GM21825 (cell line): Measurements from ENCODE around the gene SDK2.
"Not testable (repeated sequence)": the region's sequence is repeated elsewhere in the genome, so short reads cannot be mapped to it uniquely, and the experiment has no call there.

Experiments used
- ATAC-seq: cut with Tn5 transposase; IDR thresholded peaks from one replicate; pipeline ENCODE4 v1.9.1; 2021; ENCODE audit warnings: mild to moderate bottlenecking, moderate library complexity; ENCODE audit not compliant: unreplicated experiment

Gene SDK2

GRCh38 chr17:73312887-73313286, 331.4 kb downstream of the SDK2 start:
- ATAC-seq = not testable (repeated sequence)

DNA sequence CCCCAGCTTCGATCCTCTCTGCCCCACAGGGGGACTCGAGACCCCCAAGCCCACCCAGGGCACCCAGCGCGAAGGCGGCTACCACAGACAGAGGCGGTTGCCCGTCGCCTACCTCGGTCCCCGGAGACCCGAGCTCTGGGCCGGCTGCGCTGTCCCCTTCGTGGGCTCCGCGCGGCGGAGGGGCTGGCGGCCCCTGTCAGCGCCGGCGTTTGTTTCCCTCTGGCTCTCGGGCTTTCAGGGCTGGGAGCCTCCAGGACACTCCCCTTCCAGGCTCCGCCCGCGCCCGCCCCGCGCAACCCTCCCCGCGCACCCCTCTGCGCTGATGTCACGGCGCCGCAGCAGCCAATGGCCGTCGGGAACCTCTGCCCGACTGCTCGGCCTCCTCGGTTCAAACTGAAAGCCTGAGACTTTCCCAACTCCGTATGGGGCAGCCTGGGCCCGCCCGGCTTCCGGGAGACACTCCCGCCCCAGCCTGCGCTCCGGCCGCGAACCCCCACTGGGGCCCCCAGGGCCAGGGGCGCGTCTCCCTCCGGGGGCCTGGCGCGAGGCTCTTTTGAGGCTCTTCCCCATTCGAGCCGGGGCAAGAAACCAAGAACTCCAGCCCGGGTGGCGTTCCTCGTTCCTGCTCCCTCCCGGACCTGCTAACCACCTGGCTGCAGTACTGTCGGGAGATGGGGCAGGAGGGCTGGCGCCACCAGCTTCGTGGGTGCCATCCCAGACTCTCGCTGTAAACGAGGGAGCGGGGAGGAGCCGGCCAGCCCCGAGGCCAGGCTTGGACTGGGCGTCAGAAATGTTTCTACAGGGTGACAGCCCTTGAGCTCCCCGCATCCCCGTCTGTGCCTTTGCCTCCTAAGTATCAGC, 332.2 kb downstream of the SDK2 start, which contains the start of gene CDC42EP4:
Gene CDC42EP4 (minus strand): TSS at position 221 of the 861 bp plus-strand sequence. CDS start 25,501 bp downstream, outside the sequence.
- peak; percentile 80 for ATAC-seq

- ATAC-seq = peak; percentile 6
Observed at GRCh38 chr17:73311428-73311780, 332.8 kb downstream of the SDK2 start.

DNA sequence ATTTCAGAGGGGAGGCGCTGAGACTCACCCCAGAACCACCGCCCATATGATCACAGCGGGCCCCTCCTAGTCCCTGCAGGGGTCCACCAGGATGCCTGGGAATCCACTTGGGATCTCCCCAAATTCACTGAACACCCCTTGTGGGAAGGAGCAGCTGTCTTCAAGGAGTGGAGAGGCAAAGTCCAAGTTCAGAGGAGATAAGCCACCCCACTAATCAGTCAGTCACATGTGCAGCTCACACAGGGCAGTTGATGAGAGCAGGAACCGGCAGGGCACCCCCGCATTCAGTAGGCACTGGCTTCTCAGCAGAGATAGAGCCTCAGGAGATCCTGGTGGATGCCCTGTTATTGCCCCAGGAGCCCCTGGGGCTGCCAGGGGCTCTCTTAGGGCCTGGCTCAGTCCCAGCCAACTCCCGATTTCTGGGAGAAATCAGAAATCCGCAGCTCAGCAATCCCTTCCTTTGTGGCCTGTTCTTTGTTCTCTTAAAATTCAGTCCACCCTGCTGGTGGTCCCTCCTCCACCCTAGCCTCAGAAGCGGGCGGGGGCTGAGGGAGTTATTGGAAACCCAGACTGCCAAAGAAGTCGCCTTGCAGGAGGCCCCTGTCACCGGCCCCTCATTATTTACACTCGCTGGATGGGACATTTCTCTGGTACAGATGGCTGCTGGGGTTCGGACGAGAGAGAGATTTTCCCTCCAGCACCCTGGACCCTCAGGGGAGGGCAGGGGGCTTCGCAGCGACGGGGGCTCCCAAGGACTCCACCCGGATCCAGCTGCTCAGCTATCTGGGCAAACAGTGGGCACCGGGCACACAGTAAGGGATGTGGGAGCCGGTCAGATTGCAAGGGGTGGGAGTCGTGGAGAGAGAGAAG, 334.3 kb downstream of the SDK2 start:
- ATAC-seq = no peak

- ATAC-seq = not testable (repeated sequence)
Observed at GRCh38 chr17:73308959-73309358, 335.3 kb downstream of the SDK2 start.

- no peak for ATAC-seq
Observed at GRCh38 chr17:73308017-73308823, 336.0 kb downstream of the SDK2 start.

GRCh38 chr17:73307130-73307529, 337.1 kb downstream of the SDK2 start:
- ATAC-seq = no peak

- no peak for ATAC-seq
Observed at GRCh38 chr17:73305845-73306836, 338.1 kb downstream of the SDK2 start.

GRCh38 chr17:73304971-73305812, 339.1 kb downstream of the SDK2 start:
- ATAC-seq = no peak

DNA sequence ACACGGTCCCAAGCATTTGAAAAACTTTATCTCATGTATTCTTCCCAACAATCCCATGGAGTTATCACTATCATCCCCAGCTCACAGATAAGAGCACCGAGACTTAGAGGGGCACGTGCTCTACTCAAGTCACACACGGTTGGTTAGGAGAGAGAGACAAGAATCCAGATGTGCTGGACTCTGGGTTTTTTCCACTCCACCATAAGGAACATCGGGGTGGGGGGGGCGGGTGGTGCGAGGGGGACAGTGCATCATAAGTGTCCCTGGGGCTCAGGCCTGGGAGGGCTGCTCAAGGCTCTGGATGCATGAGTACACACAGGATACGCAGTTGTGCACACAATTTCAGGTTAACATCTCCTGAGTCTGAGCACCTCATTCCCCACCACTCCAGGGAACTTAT, 339.8 kb downstream of the SDK2 start:
- ATAC-seq = no peak

DNA sequence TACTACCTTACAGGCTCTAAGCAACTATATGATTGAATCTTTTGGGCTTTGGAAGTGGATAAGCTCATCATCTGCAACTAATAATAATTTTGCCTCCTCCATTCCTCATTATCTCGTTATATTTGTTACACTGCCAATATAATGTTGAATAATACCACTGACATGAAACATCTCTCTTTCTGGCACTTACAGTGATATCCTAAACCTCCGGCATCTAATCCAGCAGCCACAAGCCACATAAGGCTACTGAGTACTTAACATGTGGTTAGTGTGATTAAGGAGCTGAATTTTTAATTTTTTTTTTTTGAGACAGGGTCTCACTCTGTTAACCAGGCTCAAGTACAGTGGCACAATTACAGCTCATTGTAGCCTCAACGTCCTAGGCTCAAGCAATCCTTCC, 342.1 kb downstream of the SDK2 start:
- ATAC-seq = no peak

GRCh38 chr17:73301369-73301768, 342.9 kb downstream of the SDK2 start:
- no peak for ATAC-seq

DNA sequence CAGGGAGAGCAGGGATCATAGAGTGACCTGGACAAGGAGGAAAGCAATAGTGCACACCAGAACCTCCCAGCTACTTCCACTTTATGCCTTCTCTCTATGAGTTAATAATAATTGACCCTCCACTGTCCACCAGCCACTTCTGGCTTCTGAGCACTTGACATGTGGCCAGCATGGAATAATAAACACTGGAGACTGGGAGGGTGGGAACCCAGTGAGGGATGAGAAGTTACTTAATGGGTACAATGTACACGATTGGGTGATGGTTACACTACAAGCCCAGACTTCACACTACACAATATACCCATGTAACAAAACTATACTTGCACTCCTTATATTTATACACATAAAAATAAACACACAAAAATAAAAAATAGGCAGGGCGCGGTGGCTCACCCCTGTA, 343.9 kb downstream of the SDK2 start:
- no peak for ATAC-seq

DNA sequence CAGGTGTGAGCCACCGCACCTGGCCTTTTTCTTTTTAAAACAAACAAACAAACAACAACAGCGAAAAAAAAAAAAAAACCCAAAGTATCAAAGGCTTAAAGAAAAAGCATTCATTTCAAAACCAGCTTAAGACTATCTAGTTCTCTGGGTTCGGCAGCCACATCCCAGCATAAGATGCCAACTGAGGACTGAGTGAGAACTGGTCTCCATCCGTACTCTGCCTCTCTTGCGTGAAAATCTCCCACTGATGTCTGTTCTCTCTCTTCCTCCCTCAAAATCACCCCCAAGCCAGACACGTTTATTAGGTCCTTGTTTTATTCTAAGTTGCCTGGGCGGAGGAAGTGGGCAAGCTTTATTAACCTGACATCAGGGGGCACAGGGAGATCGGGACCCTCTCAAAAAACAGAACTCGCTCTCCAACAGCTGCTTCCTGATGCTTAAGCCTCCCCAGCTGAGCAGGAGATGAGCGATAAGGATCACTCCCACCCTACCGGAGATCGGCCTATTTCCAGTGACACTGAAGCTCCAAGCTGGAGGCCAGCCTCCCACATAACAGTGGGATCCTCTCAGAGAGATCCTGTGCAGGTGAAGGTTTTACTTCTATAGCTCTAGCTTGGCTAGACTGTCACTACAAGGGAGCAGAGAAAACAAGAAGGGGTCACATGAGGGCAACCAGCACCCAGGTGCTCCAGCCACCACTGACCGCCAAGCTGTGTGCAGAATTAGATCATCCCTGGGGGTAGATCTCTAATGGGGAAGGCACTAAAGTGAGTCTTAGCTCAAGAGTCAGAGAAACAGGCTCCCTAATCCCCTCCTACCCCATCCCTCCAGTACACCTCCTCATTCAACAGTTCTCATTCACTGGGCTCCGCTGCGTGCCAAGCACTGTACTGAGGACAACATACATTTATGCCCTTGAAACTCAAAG, 346.0 kb downstream of the SDK2 start:
- ATAC-seq = no peak

- ATAC-seq = no peak
Observed at GRCh38 chr17:73293480-73293911, 350.7 kb downstream of the SDK2 start.

DNA sequence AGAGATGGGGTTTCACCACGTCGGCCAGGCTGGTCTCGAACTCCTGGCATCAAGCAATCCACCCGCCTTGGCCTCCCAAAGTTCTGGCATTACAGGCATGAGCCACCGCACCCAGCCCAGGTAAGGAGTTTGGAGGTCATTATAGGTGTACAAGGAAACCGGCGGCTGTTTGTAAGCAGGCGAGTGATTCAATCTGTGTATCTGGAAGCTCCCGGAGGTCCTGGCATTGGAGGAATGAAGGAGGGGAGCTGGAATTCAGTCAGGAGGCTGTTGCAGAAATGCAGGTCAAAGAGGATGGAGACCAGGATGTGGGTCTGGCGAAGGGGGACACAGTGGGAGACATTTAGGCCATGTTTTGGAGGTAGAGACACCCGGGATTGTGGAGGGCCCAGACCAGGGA, 351.2 kb downstream of the SDK2 start:
- no peak for ATAC-seq

DNA sequence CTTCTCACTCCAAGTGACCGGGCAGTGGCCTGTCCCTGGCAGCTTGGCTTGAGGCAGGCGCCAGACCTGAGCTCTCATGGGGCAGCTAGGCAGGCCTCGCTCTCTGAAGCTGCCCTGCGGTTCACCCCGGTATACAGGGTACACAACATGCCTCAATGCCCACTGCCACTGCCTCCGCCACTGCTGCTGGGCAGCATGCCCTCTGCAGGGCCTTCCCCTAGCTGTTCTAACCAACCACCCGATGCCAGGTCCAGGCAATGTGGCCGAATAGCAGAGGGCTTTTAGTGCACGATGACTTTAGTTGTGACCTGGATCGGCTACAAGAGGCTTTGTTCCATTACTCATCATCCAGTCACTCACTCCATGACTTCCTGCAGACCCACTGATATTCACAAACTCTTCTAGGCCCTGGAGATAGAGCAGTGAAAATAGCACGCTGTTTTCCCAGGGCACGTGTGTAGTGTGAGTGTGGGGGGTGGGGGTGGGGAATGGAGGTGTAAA, 352.2 kb downstream of the SDK2 start:
- no peak for ATAC-seq
